ENCODE data around the gene LHFPL3.

GRCh38 chr7:104758504-104758903 is 430.1 kb downstream of the LHFPL3 start:
- TF ChIP-seq CTCF (IDR thresholded peaks at IDR 0.05) (no peak), POLR2A (IDR thresholded peaks at IDR 0.05) (no peak)

All from thyroid gland (tissue), 4 donors.